Occipital lobe (tissue), 3 donors: Measurements from ENCODE around the gene ZNF100. TPM values are rescaled to one million over a fixed set of nuclear protein-coding genes. Genes with fewer than 3 reads are reported as not detected.
"Not testable (repeated sequence)": the region's sequence is repeated elsewhere in the genome, so short reads cannot be mapped to it uniquely, and the experiment has no call there.

Experiments
- DNase-seq: peaks from one replicate; lab custom pipeline; 2025; lab: John Stamatoyannopoulos, UW
- small RNA-seq: library from RNA; depleted of rRNA; stranded (forward); fragments of <200 nt; gene quantifications from one replicate; pipeline ENCODE3, GENCODE V24; 2014
- total RNA-seq: library from RNA; depleted of rRNA; stranded (reverse); fragments of >200 nt; gene quantifications from one replicate; pipeline ENCODE4 v1.2.3, GENCODE V29; 2014

ZNF100 gene
- total RNA-seq, 1 donor from 2014 or later = 15.1 TPM

DNA sequence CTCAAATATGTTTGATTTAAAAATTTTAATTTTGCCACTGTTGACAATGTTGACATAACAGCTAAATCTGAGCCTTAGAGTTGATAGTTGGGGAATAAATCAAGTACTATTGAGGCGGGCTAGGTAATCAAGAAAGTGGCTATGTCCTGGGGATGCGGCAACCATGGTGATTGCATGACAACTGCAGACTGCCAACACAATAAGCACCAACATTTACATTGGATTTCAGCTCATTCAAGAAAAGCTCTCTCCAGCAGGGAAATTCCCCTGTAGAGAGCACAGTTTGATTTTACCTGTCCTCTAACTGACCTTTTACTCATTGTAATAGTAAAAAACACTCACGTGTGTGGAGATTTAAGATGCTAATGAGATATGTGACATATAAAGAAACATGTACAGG lies 63.1 kb downstream of the ZNF100 start:
- no peak for DNase-seq

- no peak for DNase-seq
Observed at GRCh38 chr19:21699197-21699596, 68.2 kb downstream of the ZNF100 start.

DNA sequence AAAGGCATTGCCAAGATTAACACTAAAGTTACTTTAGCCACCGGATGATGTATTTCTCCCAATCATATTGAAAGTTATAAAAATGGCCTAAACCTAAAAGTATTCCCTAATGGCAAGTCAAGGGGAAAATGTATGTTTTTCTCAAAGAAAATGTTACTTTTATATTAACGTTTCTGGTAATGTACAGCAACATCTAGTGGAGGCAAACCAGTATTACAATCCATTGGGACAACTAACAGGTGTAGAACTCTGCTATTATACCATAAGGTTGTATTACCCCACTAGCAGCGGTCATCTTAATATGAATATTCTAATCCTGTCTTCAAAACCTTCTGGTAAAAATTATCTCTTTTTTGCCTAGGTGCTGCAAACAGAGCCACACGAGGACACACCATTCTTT lies 69.2 kb downstream of the ZNF100 start:
- DNase-seq = no peak

GRCh38 chr19:21697698-21698097 lies 69.7 kb downstream of the ZNF100 start:
- DNase-seq = no peak

GRCh38 chr19:21694171-21694906 lies 73.0 kb downstream of the ZNF100 start:
- no peak for DNase-seq

DNA sequence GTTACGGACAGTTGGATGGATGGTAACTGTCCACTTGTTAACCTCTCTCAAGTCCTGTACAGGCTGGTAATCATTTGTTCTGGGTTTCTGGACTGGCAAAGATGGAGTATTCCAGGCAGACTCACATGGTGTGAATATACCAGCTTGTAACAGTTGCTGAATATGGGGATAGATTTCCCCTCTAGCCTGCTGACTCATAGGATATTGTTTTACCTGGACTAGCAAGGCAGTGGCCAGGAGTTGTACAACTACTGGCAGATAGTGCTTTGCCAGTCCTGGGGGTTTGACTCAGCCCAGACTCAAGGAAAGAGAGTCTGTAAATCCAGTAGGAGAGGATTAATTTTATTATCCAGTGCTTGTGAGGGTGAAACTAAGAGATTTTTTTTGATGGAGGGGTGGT lies 74.0 kb downstream of the ZNF100 start:
- no peak for DNase-seq

DNA sequence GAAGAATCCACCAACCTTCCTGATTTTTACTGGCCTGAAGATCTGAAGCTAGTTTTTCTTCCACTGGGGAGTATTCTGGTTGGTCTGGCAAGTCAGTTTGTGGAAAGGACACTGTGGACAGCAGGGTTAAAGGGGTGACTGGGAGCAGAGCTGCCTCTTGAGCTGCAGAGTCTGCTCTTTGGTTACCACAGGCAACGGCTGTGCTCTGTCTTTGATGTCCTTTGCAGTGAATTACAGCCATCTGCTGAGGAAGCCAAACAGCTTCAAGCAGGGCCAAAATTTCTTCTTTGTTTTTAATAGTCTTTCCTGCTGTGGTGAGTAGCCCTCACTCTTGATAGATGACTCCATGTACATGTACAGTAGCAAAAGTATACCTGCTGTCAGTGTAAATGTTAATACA lies 75.7 kb downstream of the ZNF100 start:
- DNase-seq = no peak

DNA sequence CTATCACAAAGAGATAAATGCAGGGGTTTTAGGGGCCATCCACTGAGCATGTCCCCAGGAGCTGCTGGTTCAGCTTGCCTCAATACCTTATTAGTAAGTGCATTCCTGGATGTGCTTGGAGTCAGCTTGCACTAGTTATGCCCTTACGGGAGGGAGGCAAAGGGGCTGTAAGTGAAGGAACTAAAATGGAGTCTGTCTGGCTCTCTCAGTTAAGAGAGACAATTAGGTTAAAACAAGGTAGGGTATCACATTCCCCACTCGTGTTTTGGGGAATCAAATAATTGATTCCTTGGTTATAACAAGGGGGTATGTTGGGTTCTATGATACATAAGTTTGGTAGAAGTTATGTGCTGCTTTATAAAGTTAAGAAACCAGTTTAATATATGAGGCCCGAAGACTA lies 78.9 kb downstream of the ZNF100 start:
- DNase-seq = no peak

DNA sequence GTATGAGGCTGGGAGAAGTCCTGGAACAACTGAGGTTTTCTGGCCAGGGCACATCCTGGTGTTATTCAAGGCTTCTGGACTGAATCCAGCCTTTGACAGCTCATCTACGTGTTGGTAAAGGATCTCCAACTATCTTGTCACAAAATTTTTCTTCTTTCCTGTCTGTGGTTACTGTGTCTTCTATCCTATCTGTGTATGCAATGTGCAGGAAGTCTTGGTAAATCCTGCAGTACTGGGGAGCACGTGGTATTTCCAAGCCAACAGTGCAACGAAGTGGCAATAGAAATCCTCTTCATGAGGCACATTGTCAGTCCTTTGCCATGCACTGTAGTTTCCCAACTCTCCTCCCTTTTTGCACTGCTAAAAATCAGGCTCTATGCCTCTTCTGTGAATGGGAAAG lies 86.7 kb downstream of the ZNF100 start:
- DNase-seq = no peak

GRCh38 chr19:21680026-21680425 lies 87.4 kb downstream of the ZNF100 start:
- no peak for DNase-seq

DNA sequence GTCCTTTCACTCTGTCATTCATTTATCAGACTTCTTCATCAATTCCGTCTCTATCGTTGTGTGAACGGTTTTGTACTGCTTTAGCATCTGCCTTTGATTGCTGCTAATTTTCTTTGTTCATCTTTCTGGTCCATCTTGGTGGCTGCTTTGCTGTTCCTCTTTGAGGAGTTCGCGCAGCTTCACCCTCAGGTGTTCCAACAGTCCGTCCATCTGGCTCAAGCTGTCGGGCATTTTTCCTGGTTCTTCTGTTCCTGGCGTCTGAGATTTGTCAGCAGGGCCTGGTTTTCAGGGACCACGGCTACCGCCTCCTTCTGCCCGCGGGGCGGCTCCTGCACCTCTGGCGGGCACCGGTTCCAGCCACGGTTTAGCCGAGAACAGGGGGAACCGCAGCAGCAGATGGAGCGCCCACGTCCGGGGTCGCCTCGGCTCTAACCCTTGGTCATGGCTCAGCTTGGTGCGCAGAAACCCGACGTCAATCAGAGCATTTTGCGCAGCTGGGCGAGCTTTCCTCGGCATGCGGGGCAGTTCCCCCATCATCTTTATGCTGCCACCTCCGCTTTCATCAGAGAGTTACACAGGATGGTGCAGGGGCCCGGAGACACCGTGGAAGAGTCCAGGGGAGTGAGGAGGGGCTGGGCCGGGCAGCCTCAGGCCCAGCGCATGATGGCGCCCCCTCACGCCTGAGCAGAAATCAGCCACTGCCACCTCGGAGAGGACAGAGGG lies 89.5 kb downstream of the ZNF100 start:
- DNase-seq = no peak

GRCh38 chr19:21674454-21674853 lies 92.9 kb downstream of the ZNF100 start:
- DNase-seq = no peak

GRCh38 chr19:21673479-21673878 lies 93.9 kb downstream of the ZNF100 start:
- not testable (repeated sequence) for DNase-seq

Small RNA genes lying within 50 kb of the gene (small RNA-seq; reads per million reads assigned to genes)
- gene VN1R84P = not detected

Other genes starting within 250 kb of the ZNF100 start
- 26.0 TPM for gene ZNF43, start 68.6 kb upstream of the ZNF100 start, total RNA-seq
- under 0.01 TPM for gene ZNF208, start 243.4 kb upstream of the ZNF100 start, total RNA-seq